ENCODE results near the gene PLXDC1.

The PLXDC1 gene

DNA sequence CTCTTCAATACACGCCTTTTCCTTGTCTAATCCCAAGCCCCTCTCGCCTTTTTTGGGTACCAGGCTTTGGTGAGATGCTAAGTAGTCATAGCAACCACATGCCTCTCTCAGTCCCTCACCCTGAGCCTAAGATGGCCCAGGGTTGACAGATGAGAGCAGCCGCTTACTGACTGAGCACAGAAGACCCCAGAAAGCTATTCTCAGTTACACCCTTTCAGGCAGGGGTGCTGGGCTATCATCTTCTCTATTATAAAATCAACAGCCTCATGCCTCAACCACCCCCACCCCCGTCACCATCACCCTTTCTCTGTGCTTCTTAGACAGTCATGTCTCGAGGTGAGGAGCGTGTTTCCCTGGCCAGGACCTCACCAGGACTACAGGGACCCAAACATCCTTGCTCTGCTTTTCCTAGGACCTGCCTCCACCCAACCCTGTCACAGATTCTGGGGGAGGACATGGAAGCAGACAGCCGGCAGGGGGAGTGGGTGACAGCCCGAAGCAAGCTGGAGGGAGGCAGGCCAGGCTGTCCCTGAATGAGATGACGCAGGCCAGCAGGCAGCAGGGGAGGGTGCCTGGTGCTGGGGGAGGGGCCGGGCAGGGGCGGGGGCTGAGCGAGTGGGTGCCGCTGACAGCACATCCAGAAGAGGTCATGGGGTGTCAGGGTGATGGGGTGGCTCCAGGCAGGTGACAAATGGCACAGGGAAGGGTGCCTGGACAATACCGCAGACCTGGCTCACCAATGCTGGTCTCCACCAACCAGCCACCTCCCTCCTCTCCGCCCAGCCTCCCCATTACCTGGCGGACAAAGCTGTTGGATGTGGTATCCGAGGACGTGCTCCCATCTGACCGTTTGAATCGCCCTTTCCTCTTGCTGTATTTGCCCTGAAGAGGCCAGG, 42.9 kb upstream of the PLXDC1 start:
- H3K4me3 ChIP-seq (ENCODE audit: low read depth, low read length), result no peak overlapping the region
- peaks cover 26% of the 10 kb centered on the region for H3K36me3 ChIP-seq (replicated peaks)
- in situ Hi-C loops (cut with HindIII; ENCODE audit: low pct_ligation_motif_present, low sequenced_read_pairs), result no loop called here
- no peaks in the 10 kb centered on the region for H3K27me3 ChIP-seq (replicated peaks)
- TF ChIP-seq, protein P1, sequence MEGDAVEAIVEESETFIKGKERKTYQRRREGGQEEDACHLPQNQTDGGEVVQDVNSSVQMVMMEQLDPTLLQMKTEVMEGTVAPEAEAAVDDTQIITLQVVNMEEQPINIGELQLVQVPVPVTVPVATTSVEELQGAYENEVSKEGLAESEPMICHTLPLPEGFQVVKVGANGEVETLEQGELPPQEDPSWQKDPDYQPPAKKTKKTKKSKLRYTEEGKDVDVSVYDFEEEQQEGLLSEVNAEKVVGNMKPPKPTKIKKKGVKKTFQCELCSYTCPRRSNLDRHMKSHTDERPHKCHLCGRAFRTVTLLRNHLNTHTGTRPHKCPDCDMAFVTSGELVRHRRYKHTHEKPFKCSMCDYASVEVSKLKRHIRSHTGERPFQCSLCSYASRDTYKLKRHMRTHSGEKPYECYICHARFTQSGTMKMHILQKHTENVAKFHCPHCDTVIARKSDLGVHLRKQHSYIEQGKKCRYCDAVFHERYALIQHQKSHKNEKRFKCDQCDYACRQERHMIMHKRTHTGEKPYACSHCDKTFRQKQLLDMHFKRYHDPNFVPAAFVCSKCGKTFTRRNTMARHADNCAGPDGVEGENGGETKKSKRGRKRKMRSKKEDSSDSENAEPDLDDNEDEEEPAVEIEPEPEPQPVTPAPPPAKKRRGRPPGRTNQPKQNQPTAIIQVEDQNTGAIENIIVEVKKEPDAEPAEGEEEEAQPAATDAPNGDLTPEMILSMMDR (IDR thresholded peaks at IDR 0.05; ENCODE audit: low read depth, low read length, missing control alignments), result peak; percentile 77
- DNase-seq, result peak; percentile 69
- H3K27ac ChIP-seq, result no peak overlapping the region

DNA sequence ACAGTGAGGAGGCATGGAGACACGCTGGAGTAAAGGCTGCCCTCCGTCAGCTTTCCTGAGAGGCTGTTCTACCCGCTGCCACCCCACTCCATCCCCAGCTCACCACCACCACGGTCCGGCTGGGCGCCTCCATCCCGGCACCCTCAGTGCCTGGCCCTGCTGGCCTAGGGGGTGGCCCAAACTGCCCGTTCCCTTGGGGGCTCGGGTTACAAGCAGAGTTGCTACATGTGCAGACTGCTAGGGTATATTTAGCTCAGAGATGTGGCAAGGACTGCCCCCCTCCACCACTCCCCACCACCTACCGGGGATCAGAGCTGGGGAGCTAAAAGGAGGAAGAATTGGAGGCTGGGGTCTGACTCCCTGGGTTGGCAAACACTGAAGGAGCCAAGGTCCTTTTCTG, 41.9 kb upstream of the PLXDC1 start:
- Histone ChIP-seq H3K27me3 (replicated peaks) (no peaks in the 10 kb centered on the region), H3K4me3 (ENCODE audit: low read depth, low read length) (no peak overlapping the region), H3K27ac (no peak overlapping the region), H3K36me3 (replicated peaks) (peaks cover 30% of the 10 kb centered on the region)
- no peak for DNase-seq
- TF ChIP-seq, protein P1 (IDR thresholded peaks at IDR 0.05; ENCODE audit: low read depth, low read length, missing control alignments), result no peak
- in situ Hi-C loops (cut with HindIII; ENCODE audit: low pct_ligation_motif_present, low sequenced_read_pairs), result no loop called here

- Histone ChIP-seq H3K27me3 (replicated peaks) (no peaks in the 10 kb centered on the region), H3K36me3 (replicated peaks) (peaks cover 33% of the 10 kb centered on the region), H3K4me3 (ENCODE audit: low read depth, low read length) (no peak overlapping the region), H3K27ac (no peak overlapping the region)
- DNase-seq, result no peak
- in situ Hi-C loops (cut with HindIII; ENCODE audit: low pct_ligation_motif_present, low sequenced_read_pairs), result no loop called here
- TF ChIP-seq, protein P1 (IDR thresholded peaks at IDR 0.05; ENCODE audit: low read depth, low read length, missing control alignments), result no peak
Observed at GRCh38 chr17:39192901-39193300, 41.5 kb upstream of the PLXDC1 start.

GRCh38 chr17:39191750-39192510, 40.5 kb upstream of the PLXDC1 start:
- in situ Hi-C loops (cut with HindIII; ENCODE audit: low pct_ligation_motif_present, low sequenced_read_pairs), result no loop called here
- H3K27me3 ChIP-seq (replicated peaks), result no peaks in the 10 kb centered on the region
- peaks cover 42% of the 10 kb centered on the region for H3K36me3 ChIP-seq (replicated peaks)
- no peak overlapping the region for H3K27ac ChIP-seq
- no peak for DNase-seq
- H3K4me3 ChIP-seq (ENCODE audit: low read depth, low read length), result no peak overlapping the region
- TF ChIP-seq, protein P1 (IDR thresholded peaks at IDR 0.05; ENCODE audit: low read depth, low read length, missing control alignments), result no peak

- peaks cover 60% of the 10 kb centered on the region for H3K36me3 ChIP-seq (replicated peaks)
- in situ Hi-C loops (cut with HindIII; ENCODE audit: low pct_ligation_motif_present, low sequenced_read_pairs), result no loop called here
- H3K27ac ChIP-seq, result no peak overlapping the region
- no peak for DNase-seq
- no peaks in the 10 kb centered on the region for H3K27me3 ChIP-seq (replicated peaks)
- TF ChIP-seq, protein P1 (IDR thresholded peaks at IDR 0.05; ENCODE audit: low read depth, low read length, missing control alignments), result no peak
- no peak overlapping the region for H3K4me3 ChIP-seq (ENCODE audit: low read depth, low read length)
Observed at GRCh38 chr17:39187152-39187830, 35.9 kb upstream of the PLXDC1 start.
